Ovary (tissue), 9 donors: ENCODE data around the gene GGPS1. TPM values are rescaled to one million over a fixed set of nuclear protein-coding genes. Genes with fewer than 3 reads are reported as not detected.

Experiments used
- DNase-seq, 5 donors: peaks; one replicate each; pipeline ENCODE4 v3.0.0-alpha.2; 2019 to 2020
- H3K27ac ChIP-seq, 2 donors: fragments of 200-600 bp; one replicate each; pipeline versions ENCODE4 v1.5.1 to v1.8.0; 2019 to 2022
- H3K27me3 ChIP-seq: fragments of 200-600 bp; one replicate; pipeline ENCODE4 v1.8.0; 2022
- H3K36me3 ChIP-seq: fragments of 200-600 bp; sonication (generic); one replicate; pipeline ENCODE4 v1.5.1; 2019
- H3K4me1 ChIP-seq: one replicate; pipeline ENCODE4 v1.8.1; 2013; ENCODE audit warnings: mild to moderate bottlenecking, moderate library complexity; ENCODE audit not compliant: insufficient read depth
- H3K4me3 ChIP-seq: fragments of 200-600 bp; sonication (generic); one replicate; pipeline ENCODE4 v1.5.1; 2017
- H3K9me3 ChIP-seq, 2 donors: fragments of 200-600 bp in 1 of 2; sonication (generic) in 1 of 2; one replicate each; pipeline versions ENCODE4 v1.5.1 to v1.8.1; 2013 to 2019; ENCODE audit warnings: mild to moderate bottlenecking in 1 of 2, moderate library complexity in 1 of 2
- EP300 ChIP-seq: sonication (generic); formaldehyde crosslinking; IDR thresholded peaks from one replicate; pipeline ENCODE4 v1.6.1; 2017; ENCODE audit warnings: antibody characterized with exemption
- POLR2A ChIP-seq: fragments of 450-650 bp; IDR thresholded peaks from one replicate; pipeline ENCODE4 v1.6.1; 2017; ENCODE audit warnings: antibody characterized with exemption, mild to moderate bottlenecking, moderate library complexity
- WGBS, 3 donors: extraction: QIAGEN DNeasy Blood & Tissue Kit in 1 of 3; methylation state at CpG; one replicate each; pipeline versions ENCODE4 v1.1.5 to v1.1.7; 2013 to 2017; 5-methylcytosine and 5-hydroxymethylcytosine counted together
- intact Hi-C, 4 donors: fragments of 100-400 bp; cut with DNase I; formaldehyde crosslinking; loops; one replicate each; pipeline versions ENCODE4 v1.11.0 to v1.15.1; 2022 to 2023
- polyA plus RNA-seq, 2 donors: library from polyadenylated mRNA; stranded (reverse); fragments of 200-250 nt in 1 of 2; fragments of 350-450 nt in 1 of 2; fragmentation: Illumina TruSeq in 1 of 2; extraction: RNeasy Lipid Tissue Mini Kit (QIAGEN cat#74804) in 1 of 2; gene quantifications; one replicate each; pipeline ENCODE4 v1.2.3, GENCODE V29; 2013 to 2014
- total RNA-seq, 7 donors: library from RNA; depleted of rRNA in 2 of 7; stranded (reverse); fragments of >200 nt in 2 of 7; fragmentation: NEBNext Ultra II Directional in 3 of 7; extraction: Animal tissue kit (Norgen Biotek cat#: 25700) in 3 of 7; gene quantifications; one replicate each; pipeline versions ENCODE4 v1.1.0 to v1.2.4, GENCODE V29; 2016 to 2023
- TF ChIP-seq, protein P1 (sequence below), 3 donors: fragments of 450-650 bp in 2 of 3; fragments of 200-600 bp in 1 of 3; IDR thresholded peaks; one replicate each; pipeline versions ENCODE4 v1.5.1 to v1.8.0; 2016 to 2022; ENCODE audit warnings: antibody characterized with exemption in 3 of 3, mild to moderate bottlenecking in 1 of 3
- donor health status: DM: no; HTN: no; CAD: no; lungs with moderate emphysema.
- donor health status: DM: no; HTN: no; CAD: no.
- donor health status: Bipolar disorder and iron deficiency.
- donor health status: DM: yes; HTN: yes; CAD: no.
- donor health status: DM: no; HTN: no; CAD: no.
- donor health status: DM: yes; HTN: yes; CAD: no.

The GGPS1 gene
- total and polyA plus RNA-seq, 9 donors, result 15.3 to 42.4 (median 31.7) TPM

DNA sequence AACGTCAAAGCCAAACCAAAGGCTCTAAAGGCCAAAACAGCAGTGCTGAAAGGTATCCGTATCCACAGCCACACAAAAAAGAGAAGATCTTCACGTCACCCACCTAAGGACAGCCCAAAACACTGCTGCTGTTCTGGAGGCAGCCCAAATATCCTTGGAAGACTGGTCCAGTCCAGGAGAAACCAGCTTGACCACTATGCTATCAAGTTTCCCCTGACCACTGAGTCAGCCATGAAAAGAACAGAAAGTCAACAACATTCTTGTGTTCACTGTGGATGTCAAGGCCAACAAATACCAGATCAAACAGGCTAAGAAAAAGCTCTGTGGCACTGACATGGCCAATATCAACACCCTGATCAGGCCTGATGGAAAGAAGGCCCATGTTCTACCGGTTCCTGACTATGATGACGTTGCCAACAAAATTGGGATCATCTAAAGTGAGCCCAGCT, 32.4 kb upstream of the GGPS1 start:
- H3K4me1 ChIP-seq, result peaks cover 7% of the 10 kb centered on the region

DNA sequence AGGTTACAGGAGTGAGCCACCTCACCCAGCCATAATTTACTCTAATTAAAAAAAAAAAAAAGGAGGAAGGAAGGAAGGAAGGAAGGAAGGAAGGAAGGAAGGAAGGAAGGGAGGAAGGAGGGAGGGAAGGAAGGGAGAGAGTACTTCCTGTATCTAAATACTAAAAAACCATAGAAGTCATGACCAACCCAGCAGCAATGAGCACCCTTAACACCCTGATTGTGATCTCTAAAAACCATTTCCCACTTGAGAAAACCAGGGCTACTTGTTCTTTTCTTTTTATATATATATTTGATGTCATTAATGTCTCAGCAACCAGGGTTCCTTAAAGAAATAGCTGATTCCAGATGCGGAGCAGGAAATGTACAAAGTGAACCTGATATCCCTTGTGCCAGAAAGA, 31.6 kb upstream of the GGPS1 start:
- no peak for TF ChIP-seq POLR2A
- no peak for TF ChIP-seq EP300
- TF ChIP-seq, protein P1, sequence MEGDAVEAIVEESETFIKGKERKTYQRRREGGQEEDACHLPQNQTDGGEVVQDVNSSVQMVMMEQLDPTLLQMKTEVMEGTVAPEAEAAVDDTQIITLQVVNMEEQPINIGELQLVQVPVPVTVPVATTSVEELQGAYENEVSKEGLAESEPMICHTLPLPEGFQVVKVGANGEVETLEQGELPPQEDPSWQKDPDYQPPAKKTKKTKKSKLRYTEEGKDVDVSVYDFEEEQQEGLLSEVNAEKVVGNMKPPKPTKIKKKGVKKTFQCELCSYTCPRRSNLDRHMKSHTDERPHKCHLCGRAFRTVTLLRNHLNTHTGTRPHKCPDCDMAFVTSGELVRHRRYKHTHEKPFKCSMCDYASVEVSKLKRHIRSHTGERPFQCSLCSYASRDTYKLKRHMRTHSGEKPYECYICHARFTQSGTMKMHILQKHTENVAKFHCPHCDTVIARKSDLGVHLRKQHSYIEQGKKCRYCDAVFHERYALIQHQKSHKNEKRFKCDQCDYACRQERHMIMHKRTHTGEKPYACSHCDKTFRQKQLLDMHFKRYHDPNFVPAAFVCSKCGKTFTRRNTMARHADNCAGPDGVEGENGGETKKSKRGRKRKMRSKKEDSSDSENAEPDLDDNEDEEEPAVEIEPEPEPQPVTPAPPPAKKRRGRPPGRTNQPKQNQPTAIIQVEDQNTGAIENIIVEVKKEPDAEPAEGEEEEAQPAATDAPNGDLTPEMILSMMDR (IDR thresholded peaks at IDR 0.05), result no peak
- Histone ChIP-seq H3K4me1 (peaks cover 7% of the 10 kb centered on the region), H3K4me3 (no peak overlapping the region), H3K9me3 (no peaks in the 10 kb centered on the region), H3K27me3 (no peaks in the 10 kb centered on the region), H3K36me3 (no peaks in the 10 kb centered on the region), H3K27ac (no peak overlapping the region)
- DNase-seq, result no peak
- intact Hi-C loops, result no loop called here
- 98 to 100% (median 100%) methylated on average over 1 of the region's 1 CpG for WGBS, 3 donors

More for the DNA sequence above, 32.4 kb upstream of the GGPS1 start:
- intact Hi-C loops, result no loop called here
- no peak for TF ChIP-seq EP300
- TF ChIP-seq, protein P1 (IDR thresholded peaks at IDR 0.05), result no peak
- no peak for TF ChIP-seq POLR2A
- Histone ChIP-seq H3K36me3 (no peaks in the 10 kb centered on the region), H3K27ac (no peak overlapping the region), H3K27me3 (no peaks in the 10 kb centered on the region), H3K4me3 (no peak overlapping the region), H3K9me3 (no peaks in the 10 kb centered on the region)
- WGBS, 3 donors, result 78 to 83% (median 79%) methylated on average over 5 of the region's 5 CpGs
- DNase-seq, result no peak

DNA sequence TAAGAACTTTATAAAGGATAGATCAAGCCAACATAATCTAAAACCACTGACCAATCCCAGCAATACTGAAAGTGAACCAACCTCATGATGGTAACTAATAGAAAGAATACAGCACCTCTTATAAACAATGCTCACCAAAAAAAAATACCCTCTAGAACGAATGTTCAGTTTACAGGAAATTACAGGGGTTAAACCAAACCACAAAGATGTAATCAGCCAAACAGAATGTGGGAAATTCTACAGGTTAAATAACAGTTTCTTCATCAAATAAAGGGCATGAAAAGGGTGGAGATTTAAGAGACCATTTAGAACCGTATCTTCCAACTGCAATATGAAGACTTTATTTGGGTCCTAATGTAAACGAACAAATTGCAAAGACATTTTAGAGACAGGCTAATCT, 30.8 kb upstream of the GGPS1 start:
- Histone ChIP-seq H3K4me1 (peaks cover 4% of the 10 kb centered on the region), H3K27me3 (no peaks in the 10 kb centered on the region), H3K4me3 (no peak overlapping the region), H3K9me3 (no peaks in the 10 kb centered on the region), H3K36me3 (no peaks in the 10 kb centered on the region), H3K27ac (no peak overlapping the region)
- 73 to 75% (median 75%) methylated on average over 3 of the region's 3 CpGs for WGBS, 3 donors
- TF ChIP-seq EP300 (no peak), POLR2A (no peak)
- TF ChIP-seq, protein P1 (IDR thresholded peaks at IDR 0.05), result no peak
- intact Hi-C loops, result no loop called here
- no peak for DNase-seq

DNA sequence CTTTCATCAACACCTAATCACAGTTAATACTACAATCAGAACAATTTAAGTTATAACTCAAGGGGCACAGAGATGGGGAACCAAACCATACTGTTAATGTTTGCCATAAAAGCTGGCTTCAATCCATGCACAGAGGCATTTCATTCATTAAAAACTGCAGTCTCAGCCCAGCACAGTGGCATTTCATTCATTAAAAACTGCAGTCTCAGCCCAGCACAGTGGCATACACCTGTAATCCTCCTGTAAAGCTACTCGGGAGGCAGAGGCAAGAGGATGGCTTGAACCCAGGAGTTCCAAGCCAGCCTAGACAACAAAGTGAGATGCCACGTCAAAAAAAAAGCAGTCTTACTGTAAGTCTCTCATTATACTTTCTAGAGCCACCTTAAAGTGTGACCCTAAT, 29.6 kb upstream of the GGPS1 start:
- 62 to 74% (median 68%) methylated on average over 2 of the region's 2 CpGs for WGBS, 3 donors
- Histone ChIP-seq H3K4me3 (no peak overlapping the region), H3K27me3 (no peaks in the 10 kb centered on the region), H3K36me3 (no peaks in the 10 kb centered on the region), H3K4me1 (peaks cover 4% of the 10 kb centered on the region), H3K9me3 (no peaks in the 10 kb centered on the region), H3K27ac (no peak overlapping the region)
- intact Hi-C loops, result no loop called here
- DNase-seq, result no peak
- TF ChIP-seq, protein P1 (IDR thresholded peaks at IDR 0.05), result no peak
- TF ChIP-seq EP300 (no peak), POLR2A (no peak)
